ENCODE data around the gene ABCC10. TPM values are rescaled to one million over a fixed set of nuclear protein-coding genes. Genes with fewer than 3 reads are reported as not detected.
A peak's percentile ranks its signal among the peaks of the same experiment; 100 is the strongest.

The ABCC10 gene
- total RNA-seq, 4 donors from 2014 or later, result 30.3 to 75.2 (median 48.2) TPM

DNA sequence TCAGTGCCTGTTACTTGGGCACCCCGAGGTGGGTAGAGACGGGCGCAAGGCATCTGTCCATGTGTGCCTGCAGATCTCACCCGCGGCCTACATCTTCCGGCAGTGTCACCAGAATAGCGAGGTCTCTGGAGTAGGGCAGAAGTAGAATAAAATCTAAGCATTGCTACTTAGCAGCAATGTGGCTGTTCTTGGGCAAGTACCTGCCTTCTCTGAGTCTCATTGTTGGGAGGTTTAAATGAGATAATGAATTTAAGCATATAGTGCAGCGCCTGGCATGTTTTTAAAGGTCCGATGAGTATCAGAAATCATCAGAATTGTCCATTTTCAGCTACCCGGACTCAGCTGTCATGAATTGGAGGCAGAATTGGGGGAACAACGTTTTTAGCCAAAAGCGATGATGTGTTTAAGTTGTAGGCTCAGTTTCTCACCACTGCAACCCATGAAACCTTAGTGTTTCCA, 800 bp downstream of the ABCC10 start:
- Histone ChIP-seq H3K27me3 (no peaks in the 10 kb centered on the region), H3K36me3 (peaks cover 0 to 19% (median 0%) of the 10 kb centered on the region in 3 donors), H3K4me1 (peaks cover 0 to 18% (median 9%) of the 10 kb centered on the region in 4 donors), H3K4me3 (peak overlapping the region; percentile 61 to 95 (median 87)), H3K9me3 (no peaks in the 10 kb centered on the region), H3K27ac (peak overlapping the region; percentile 69 to 96 (median 90))
- DNase-seq, result no peak
- no peak for TF ChIP-seq POLR2A (IDR thresholded peaks at IDR 0.05)
- TF ChIP-seq, protein P1, sequence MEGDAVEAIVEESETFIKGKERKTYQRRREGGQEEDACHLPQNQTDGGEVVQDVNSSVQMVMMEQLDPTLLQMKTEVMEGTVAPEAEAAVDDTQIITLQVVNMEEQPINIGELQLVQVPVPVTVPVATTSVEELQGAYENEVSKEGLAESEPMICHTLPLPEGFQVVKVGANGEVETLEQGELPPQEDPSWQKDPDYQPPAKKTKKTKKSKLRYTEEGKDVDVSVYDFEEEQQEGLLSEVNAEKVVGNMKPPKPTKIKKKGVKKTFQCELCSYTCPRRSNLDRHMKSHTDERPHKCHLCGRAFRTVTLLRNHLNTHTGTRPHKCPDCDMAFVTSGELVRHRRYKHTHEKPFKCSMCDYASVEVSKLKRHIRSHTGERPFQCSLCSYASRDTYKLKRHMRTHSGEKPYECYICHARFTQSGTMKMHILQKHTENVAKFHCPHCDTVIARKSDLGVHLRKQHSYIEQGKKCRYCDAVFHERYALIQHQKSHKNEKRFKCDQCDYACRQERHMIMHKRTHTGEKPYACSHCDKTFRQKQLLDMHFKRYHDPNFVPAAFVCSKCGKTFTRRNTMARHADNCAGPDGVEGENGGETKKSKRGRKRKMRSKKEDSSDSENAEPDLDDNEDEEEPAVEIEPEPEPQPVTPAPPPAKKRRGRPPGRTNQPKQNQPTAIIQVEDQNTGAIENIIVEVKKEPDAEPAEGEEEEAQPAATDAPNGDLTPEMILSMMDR (IDR thresholded peaks at IDR 0.05), result no peak

DNA sequence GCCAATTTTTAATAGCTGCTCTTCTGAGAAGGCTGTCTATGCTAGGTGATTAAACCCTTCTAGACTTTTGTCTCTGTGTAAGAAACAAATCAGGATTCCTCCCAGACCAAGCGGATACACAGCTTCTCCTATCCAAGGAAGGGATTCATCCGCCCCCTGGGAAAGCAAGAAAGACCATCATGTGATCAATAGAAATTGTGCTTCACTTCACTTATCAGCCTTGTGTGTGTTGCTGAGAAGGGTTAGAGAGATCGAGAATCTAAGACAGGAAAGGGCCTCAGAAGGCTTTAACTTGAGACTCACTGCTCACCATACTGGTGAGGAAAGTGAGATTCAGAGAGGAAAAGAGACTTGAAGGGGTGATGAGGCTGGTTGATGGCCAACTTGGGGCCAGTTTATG, 1.5 kb downstream of the ABCC10 start:
- no peak for DNase-seq
- Histone ChIP-seq H3K36me3 (peaks cover 0 to 23% (median 0%) of the 10 kb centered on the region in 3 donors), H3K4me3 (peak overlapping the region in 1 of 4 donors; percentile 82), H3K4me1 (peaks cover 0 to 18% (median 9%) of the 10 kb centered on the region in 4 donors), H3K27ac (no peak overlapping the region), H3K9me3 (no peaks in the 10 kb centered on the region), H3K27me3 (no peaks in the 10 kb centered on the region)
- TF ChIP-seq POLR2A (IDR thresholded peaks at IDR 0.05), result no peak
- TF ChIP-seq, protein P1 (IDR thresholded peaks at IDR 0.05), result no peak

DNA sequence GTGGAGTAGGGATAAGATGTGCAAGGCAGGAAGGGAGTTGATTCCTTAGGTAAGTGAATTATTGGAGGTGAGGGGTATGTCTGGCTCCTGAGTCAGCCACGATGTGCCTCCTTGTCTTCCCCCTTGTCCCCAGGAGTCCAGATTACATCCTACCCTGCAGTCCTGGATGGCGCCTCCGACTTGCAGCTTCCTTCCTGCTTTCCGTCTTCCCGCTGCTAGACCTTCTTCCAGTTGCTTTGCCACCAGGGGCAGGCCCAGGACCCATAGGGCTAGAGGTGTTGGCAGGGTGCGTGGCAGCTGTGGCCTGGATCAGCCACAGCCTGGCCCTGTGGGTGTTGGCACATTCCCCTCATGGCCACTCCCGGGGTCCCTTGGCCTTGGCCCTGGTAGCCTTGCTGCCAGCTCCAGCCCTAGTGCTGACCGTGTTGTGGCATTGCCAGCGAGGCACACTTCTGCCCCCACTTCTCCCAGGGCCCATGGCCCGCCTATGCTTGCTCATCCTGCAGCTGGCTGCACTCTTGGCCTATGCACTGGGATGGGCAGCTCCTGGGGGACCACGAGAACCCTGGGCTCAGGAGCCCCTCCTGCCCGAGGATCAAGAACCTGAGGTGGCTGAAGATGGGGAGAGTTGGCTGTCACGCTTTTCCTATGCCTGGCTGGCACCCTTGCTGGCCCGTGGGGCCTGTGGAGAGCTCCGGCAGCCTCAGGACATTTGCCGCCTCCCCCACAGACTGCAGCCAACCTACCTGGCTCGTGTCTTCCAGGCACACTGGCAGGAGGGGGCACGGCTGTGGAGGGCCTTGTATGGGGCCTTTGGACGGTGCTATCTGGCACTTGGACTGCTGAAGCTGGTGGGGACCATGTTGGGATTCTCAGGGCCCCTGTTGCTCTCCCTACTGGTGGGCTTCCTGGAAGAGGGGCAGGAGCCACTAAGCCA, 4.9 kb downstream of the ABCC10 start:
- TF ChIP-seq, protein P1 (IDR thresholded peaks at IDR 0.05), result no peak
- TF ChIP-seq POLR2A (IDR thresholded peaks at IDR 0.05), result no peak
- Histone ChIP-seq H3K36me3 (peaks cover 0 to 23% (median 0%) of the 10 kb centered on the region in 3 donors), H3K27ac (no peak overlapping the region), H3K4me3 (no peak overlapping the region), H3K9me3 (no peaks in the 10 kb centered on the region), H3K27me3 (no peaks in the 10 kb centered on the region), H3K4me1 (peaks cover 0 to 35% (median 9%) of the 10 kb centered on the region in 4 donors)
- DNase-seq, result no peak

DNA sequence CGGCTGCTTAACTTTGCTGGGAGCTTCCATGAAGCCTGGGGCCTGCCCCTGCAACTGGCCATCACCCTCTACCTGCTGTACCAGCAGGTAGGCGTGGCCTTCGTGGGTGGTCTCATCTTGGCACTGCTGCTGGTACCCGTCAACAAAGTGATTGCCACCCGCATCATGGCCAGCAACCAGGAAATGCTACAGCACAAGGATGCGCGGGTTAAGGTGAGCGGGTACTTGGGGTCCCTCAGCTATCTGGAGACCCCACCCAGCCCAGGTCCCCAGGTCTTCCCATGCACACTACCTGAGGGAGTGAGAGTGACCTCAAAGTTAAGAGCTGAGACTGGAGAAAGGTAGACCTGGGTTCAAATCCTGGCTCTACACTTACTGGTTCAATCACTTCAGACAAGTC, 5.8 kb downstream of the ABCC10 start:
- TF ChIP-seq, protein P1 (IDR thresholded peaks at IDR 0.05), result no peak
- no peak for TF ChIP-seq POLR2A (IDR thresholded peaks at IDR 0.05)
- Histone ChIP-seq H3K4me1 (peaks cover 0 to 35% (median 7%) of the 10 kb centered on the region in 4 donors), H3K4me3 (no peak overlapping the region), H3K36me3 (peaks cover 0 to 23% (median 0%) of the 10 kb centered on the region in 3 donors), H3K27me3 (no peaks in the 10 kb centered on the region), H3K27ac (no peak overlapping the region), H3K9me3 (no peaks in the 10 kb centered on the region)
- DNase-seq, result no peak

DNA sequence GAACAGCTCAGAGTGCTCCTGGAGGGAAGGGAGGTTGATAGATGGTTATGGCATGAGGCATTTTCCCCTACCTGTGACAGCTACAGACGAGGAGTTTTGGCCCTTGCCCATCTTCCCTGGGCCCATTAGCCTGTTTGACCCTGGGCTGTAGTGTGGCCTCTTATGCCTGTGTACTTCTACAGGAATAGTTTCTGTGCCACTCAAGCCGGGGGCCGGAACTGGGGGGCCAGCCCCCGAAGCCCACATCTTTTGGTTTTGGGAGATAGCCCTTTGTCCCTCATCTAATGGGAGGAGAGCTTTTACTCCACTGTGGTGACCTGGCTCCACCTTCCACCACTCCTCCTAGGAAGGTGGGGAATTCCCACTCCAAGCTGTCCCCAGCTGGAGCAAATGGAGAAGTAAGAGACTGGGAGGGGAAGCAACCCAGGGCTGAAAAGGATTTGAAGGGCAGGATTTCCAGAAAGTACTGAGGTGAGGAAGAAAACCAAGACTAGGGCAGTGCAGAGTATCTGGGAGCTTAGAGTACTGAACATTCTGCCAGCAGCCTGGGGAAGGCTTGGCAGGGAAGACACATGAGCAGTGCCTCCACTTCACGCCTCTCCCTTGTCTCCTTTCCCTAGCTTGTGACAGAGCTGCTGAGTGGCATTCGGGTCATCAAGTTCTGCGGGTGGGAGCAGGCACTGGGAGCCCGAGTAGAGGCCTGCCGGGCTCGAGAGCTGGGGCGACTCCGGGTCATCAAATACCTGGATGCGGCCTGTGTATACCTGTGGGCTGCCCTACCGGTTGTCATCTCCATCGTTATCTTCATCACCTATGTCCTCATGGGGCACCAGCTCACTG, 6.9 kb downstream of the ABCC10 start:
- Histone ChIP-seq H3K9me3 (no peaks in the 10 kb centered on the region), H3K4me1 (peaks cover 0 to 26% (median 0%) of the 10 kb centered on the region in 4 donors), H3K36me3 (peaks cover 0 to 34% (median 0%) of the 10 kb centered on the region in 3 donors), H3K27ac (no peak overlapping the region), H3K27me3 (no peaks in the 10 kb centered on the region), H3K4me3 (no peak overlapping the region)
- TF ChIP-seq, protein P1 (IDR thresholded peaks at IDR 0.05), result no peak
- TF ChIP-seq POLR2A (IDR thresholded peaks at IDR 0.05), result no peak
- no peak for DNase-seq

Measured in Peyer's patch (tissue), 4 donors.